HepG2 (cell line): ENCODE results near the gene EGFR. TPM values are rescaled to one million over a fixed set of nuclear protein-coding genes. Genes with fewer than 3 reads are reported as not detected.

Experiments used
- ARNT ChIP-seq: fragments of 450-650 bp; IDR thresholded peaks from 2 replicates; pipeline ENCODE4 v1.6.1; 2017
- CENPT ChIP-seq: sonication (generic); formaldehyde crosslinking; IDR thresholded peaks from 2 replicates; pipeline ENCODE4 v1.8.0; 2022; ENCODE audit warnings: low read depth, mild to moderate bottlenecking, moderate library complexity, missing genetic modification reagents
- GABPB1 ChIP-seq: IDR thresholded peaks from 2 replicates; pipeline ENCODE4 v1.6.1; 2016; ENCODE audit warnings: mild to moderate bottlenecking, missing genetic modification reagents, moderate library complexity, missing compliant biosample characterization
- HNF4A ChIP-seq: sonication (generic); formaldehyde crosslinking; IDR thresholded peaks from 2 replicates; pipeline ENCODE4 v1.4.0; 2020; ENCODE audit warnings: missing genetic modification reagents
- HNRNPUL1 ChIP-seq: fragments of 200-400 bp; formaldehyde crosslinking; IDR thresholded peaks from 2 replicates; pipeline ENCODE4 v1.6.1; 2017; ENCODE audit warnings: low read depth, mild to moderate bottlenecking, low read length, moderate library complexity
- HOXA7 ChIP-seq: sonication (generic); formaldehyde crosslinking; IDR thresholded peaks from 2 replicates; pipeline ENCODE4 v1.8.1; 2022; ENCODE audit warnings: mild to moderate bottlenecking, missing genetic modification reagents, moderate library complexity
- KDM2A ChIP-seq: sonication (generic); formaldehyde crosslinking; IDR thresholded peaks from 2 replicates; pipeline ENCODE4 v1.4.0; 2020; ENCODE audit warnings: low read depth, missing genetic modification reagents, borderline replicate concordance
- NCOA2 ChIP-seq: sonication (generic); formaldehyde crosslinking; IDR thresholded peaks from 2 replicates; pipeline ENCODE4 v1.8.0; 2022; ENCODE audit warnings: inconsistent platforms
- NFKB2 ChIP-seq: sonication (generic); formaldehyde crosslinking; IDR thresholded peaks from 2 replicates; pipeline ENCODE4 v1.4.0; 2020; ENCODE audit warnings: missing genetic modification reagents, borderline replicate concordance
- RFXAP ChIP-seq: sonication (generic); formaldehyde crosslinking; IDR thresholded peaks from 2 replicates; pipeline ENCODE4 v1.4.0; 2020; ENCODE audit warnings: missing genetic modification reagents, borderline replicate concordance
- ZNF136 ChIP-seq: sonication (generic); formaldehyde crosslinking; IDR thresholded peaks from 2 replicates; pipeline ENCODE4 v1.8.1; 2022; ENCODE audit warnings: low read depth, mild to moderate bottlenecking, moderate library complexity, missing genetic modification reagents
- ZNF317 ChIP-seq: sonication (generic); formaldehyde crosslinking; IDR thresholded peaks from 2 replicates; pipeline ENCODE4 v1.5.0; 2020; ENCODE audit warnings: mild to moderate bottlenecking, missing genetic modification reagents
- ZNF773 ChIP-seq: sonication (generic); formaldehyde crosslinking; IDR thresholded peaks from 2 replicates; pipeline ENCODE4 v1.4.0; 2020; ENCODE audit warnings: missing genetic modification reagents, borderline replicate concordance
- polyA plus RNA-seq, 8 experiments: library from polyadenylated mRNA; depleted of rRNA in 3 of 8; stranded (reverse) in 7 of 8; unstranded in 1 of 8; fragments of >200 nt; fragmentation: Illumina TruSeq in 4 of 8; extraction: Trizol in 4 of 8; gene quantifications; 2 replicates each; pipeline versions ENCODE4 v1.2.1 to v1.2.3, GENCODE V29; 2011 to 2016; ENCODE audit warnings: low read depth in 4 of 8, missing spikeins in 1 of 8, mixed read lengths in 1 of 8; ENCODE audit not compliant: insufficient read depth in 1 of 8
- total RNA-seq, 5 experiments: library from RNA; depleted of rRNA; stranded (reverse); fragments of >200 nt; fragmentation: Illumina TruSeq; extraction: Trizol; gene quantifications; 2 replicates each; pipeline ENCODE4 v1.2.3, GENCODE V29; 2016; ENCODE audit warnings: low read depth in 1 of 5
- TF ChIP-seq, protein P1 (sequence below): IDR thresholded peaks from 2 replicates; pipeline ENCODE4 v1.6.1; 2016; ENCODE audit warnings: low read depth, control low read depth
- TF ChIP-seq, protein P2 (sequence below): sonication (generic); formaldehyde crosslinking; IDR thresholded peaks from 2 replicates; pipeline ENCODE4 v1.4.0; 2020; ENCODE audit warnings: low read depth, missing genetic modification reagents
- TF ChIP-seq, protein P3 (sequence below): sonication (generic); formaldehyde crosslinking; IDR thresholded peaks from 2 replicates; pipeline ENCODE4 v1.5.0; 2020; ENCODE audit warnings: mild to moderate bottlenecking, low read depth, missing genetic modification reagents, borderline replicate concordance
- TF ChIP-seq, protein P4 (sequence below): sonication (generic); formaldehyde crosslinking; IDR thresholded peaks from 2 replicates; pipeline ENCODE4 v1.4.0; 2020; ENCODE audit warnings: missing genetic modification reagents

Gene EGFR
- total and polyA plus RNA-seq, 2 of the 13 experiments (the other 11 are each of a cell fraction or from before 2014, with no cell fraction given), result 7.0 to 10.0 TPM

DNA sequence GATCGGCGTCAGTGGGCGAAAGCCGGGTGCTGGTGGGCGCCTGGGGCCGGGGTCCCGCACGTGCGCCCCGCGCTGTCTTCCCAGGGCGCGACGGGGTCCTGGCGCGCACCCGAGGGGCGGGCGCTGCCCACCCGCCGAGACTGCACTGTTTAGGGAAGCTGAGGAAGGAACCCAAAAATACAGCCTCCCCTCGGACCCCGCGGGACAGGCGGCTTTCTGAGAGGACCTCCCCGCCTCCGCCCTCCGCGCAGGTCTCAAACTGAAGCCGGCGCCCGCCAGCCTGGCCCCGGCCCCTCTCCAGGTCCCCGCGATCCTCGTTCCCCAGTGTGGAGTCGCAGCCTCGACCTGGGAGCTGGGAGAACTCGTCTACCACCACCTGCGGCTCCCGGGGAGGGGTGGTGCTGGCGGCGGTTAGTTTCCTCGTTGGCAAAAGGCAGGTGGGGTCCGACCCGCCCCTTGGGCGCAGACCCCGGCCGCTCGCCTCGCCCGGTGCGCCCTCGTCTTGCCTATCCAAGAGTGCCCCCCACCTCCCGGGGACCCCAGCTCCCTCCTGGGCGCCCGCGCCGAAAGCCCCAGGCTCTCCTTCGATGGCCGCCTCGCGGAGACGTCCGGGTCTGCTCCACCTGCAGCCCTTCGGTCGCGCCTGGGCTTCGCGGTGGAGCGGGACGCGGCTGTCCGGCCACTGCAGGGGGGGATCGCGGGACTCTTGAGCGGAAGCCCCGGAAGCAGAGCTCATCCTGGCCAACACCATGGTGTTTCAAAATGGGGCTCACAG is 1.1 kb downstream of the EGFR start (continued):
- TF ChIP-seq, protein P1, sequence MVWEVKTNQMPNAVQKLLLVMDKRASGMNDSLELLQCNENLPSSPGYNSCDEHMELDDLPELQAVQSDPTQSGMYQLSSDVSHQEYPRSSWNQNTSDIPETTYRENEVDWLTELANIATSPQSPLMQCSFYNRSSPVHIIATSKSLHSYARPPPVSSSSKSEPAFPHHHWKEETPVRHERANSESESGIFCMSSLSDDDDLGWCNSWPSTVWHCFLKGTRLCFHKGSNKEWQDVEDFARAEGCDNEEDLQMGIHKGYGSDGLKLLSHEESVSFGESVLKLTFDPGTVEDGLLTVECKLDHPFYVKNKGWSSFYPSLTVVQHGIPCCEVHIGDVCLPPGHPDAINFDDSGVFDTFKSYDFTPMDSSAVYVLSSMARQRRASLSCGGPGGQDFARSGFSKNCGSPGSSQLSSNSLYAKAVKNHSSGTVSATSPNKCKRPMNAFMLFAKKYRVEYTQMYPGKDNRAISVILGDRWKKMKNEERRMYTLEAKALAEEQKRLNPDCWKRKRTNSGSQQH (CRISPR knock-in tag), result no peak
- TF ChIP-seq ZNF317 (CRISPR knock-in tag), result no peak
- TF ChIP-seq ZNF136 (CRISPR knock-in tag), result no peak
- TF ChIP-seq, protein P2, sequence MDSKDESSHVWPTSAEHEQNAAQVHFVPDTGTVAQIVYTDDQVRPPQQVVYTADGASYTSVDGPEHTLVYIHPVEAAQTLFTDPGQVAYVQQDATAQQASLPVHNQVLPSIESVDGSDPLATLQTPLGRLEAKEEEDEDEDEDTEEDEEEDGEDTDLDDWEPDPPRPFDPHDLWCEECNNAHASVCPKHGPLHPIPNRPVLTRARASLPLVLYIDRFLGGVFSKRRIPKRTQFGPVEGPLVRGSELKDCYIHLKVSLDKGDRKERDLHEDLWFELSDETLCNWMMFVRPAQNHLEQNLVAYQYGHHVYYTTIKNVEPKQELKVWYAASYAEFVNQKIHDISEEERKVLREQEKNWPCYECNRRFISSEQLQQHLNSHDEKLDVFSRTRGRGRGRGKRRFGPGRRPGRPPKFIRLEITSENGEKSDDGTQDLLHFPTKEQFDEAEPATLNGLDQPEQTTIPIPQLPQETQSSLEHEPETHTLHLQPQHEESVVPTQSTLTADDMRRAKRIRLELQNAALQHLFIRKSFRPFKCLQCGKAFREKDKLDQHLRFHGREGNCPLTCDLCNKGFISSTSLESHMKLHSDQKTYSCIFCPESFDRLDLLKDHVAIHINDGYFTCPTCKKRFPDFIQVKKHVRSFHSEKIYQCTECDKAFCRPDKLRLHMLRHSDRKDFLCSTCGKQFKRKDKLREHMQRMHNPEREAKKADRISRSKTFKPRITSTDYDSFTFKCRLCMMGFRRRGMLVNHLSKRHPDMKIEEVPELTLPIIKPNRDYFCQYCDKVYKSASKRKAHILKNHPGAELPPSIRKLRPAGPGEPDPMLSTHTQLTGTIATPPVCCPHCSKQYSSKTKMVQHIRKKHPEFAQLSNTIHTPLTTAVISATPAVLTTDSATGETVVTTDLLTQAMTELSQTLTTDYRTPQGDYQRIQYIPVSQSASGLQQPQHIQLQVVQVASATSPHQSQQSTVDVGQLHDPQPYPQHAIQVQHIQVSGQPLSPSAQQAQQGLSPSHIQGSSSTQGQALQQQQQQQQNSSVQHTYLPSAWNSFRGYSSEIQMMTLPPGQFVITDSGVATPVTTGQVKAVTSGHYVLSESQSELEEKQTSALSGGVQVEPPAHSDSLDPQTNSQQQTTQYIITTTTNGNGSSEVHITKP (CRISPR knock-in tag), result no peak
- TF ChIP-seq HNRNPUL1, result no peak
- TF ChIP-seq ZNF773 (CRISPR knock-in tag), result no peak
- no peak for TF ChIP-seq HOXA7
- TF ChIP-seq, protein P3, sequence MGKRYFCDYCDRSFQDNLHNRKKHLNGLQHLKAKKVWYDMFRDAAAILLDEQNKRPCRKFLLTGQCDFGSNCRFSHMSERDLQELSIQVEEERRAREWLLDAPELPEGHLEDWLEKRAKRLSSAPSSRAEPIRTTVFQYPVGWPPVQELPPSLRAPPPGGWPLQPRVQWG (CRISPR knock-in tag), result no peak
- no peak for TF ChIP-seq CENPT
- TF ChIP-seq NCOA2 (CRISPR knock-in tag), result no peak
- TF ChIP-seq ARNT, result no peak
- TF ChIP-seq GABPB1, result peak; percentile 43; the same call in 1 of the 2 replicates
- TF ChIP-seq NFKB2 (CRISPR knock-in tag), result no peak
- TF ChIP-seq, protein P4, sequence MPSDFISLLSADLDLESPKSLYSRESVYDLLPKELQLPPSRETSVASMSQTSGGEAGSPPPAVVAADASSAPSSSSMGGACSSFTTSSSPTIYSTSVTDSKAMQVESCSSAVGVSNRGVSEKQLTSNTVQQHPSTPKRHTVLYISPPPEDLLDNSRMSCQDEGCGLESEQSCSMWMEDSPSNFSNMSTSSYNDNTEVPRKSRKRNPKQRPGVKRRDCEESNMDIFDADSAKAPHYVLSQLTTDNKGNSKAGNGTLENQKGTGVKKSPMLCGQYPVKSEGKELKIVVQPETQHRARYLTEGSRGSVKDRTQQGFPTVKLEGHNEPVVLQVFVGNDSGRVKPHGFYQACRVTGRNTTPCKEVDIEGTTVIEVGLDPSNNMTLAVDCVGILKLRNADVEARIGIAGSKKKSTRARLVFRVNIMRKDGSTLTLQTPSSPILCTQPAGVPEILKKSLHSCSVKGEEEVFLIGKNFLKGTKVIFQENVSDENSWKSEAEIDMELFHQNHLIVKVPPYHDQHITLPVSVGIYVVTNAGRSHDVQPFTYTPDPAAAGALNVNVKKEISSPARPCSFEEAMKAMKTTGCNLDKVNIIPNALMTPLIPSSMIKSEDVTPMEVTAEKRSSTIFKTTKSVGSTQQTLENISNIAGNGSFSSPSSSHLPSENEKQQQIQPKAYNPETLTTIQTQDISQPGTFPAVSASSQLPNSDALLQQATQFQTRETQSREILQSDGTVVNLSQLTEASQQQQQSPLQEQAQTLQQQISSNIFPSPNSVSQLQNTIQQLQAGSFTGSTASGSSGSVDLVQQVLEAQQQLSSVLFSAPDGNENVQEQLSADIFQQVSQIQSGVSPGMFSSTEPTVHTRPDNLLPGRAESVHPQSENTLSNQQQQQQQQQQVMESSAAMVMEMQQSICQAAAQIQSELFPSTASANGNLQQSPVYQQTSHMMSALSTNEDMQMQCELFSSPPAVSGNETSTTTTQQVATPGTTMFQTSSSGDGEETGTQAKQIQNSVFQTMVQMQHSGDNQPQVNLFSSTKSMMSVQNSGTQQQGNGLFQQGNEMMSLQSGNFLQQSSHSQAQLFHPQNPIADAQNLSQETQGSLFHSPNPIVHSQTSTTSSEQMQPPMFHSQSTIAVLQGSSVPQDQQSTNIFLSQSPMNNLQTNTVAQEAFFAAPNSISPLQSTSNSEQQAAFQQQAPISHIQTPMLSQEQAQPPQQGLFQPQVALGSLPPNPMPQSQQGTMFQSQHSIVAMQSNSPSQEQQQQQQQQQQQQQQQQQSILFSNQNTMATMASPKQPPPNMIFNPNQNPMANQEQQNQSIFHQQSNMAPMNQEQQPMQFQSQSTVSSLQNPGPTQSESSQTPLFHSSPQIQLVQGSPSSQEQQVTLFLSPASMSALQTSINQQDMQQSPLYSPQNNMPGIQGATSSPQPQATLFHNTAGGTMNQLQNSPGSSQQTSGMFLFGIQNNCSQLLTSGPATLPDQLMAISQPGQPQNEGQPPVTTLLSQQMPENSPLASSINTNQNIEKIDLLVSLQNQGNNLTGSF, result no peak
- 0 out of 2 replicates have a peak, but pooled peaks have one; percentile 31 for TF ChIP-seq KDM2A (CRISPR knock-in tag)
- TF ChIP-seq RFXAP (CRISPR knock-in tag), result no peak
- no peak for TF ChIP-seq HNF4A (CRISPR knock-in tag)
